A549 (cell line): ENCODE results near the gene CCDC146. TPM values are rescaled to one million over a fixed set of nuclear protein-coding genes. Genes with fewer than 3 reads are reported as not detected.

Experiments
- ATAC-seq, 2 experiments: fragments of 200-7000 bp in 1 of 2; fragments of >200 bp in 1 of 2; cut with Nextera tagmentation in 1 of 2; cut with Tn5 transposase in 1 of 2; 3 replicates each; pipeline versions ENCODE4 v1.8.0 to v1.9.1; 2018 to 2020; ENCODE audit warnings: mild to moderate bottlenecking in 1 of 2, moderate library complexity in 1 of 2
- CTCF ChIA-PET: fragments of 300-600 bp; sonication (Branson Sonifier 250); formaldehyde crosslinking; extraction: SDS; loops from one replicate; lab custom pipeline; 2021; ENCODE audit warnings: antibody characterized with exemption, inconsistent platforms; lab: Yijun Ruan, JAX
- POLR2A ChIA-PET: fragments of 350-600 bp; formaldehyde crosslinking; extraction: SDS; loops from one replicate; lab custom pipeline; 2021; ENCODE audit warnings: antibody characterized with exemption, inconsistent platforms; lab: Yijun Ruan, JAX
- DNase-seq, 2 experiments: peaks; one replicate each; pipeline versions ENCODE4 v3.0.0 to v3.0.0-alpha.2; 2011 to 2016; ENCODE audit warnings: low read depth in 1 of 2, low spot score in 1 of 2
- FAIRE-seq: peaks from 2 replicates; lab custom pipeline; 2011; peaks lifted over from hg19 to GRCh38; lab: Jason Lieb, UNC
- H3K27ac ChIP-seq, 2 experiments: fragments of >200 bp; sonication (Bioruptor Twin); formaldehyde crosslinking; 3 replicates each; pipeline ENCODE4 v1.5.1; 2016 to 2017
- H3K4me1 ChIP-seq: fragments of >200 bp; sonication (Bioruptor Twin); formaldehyde crosslinking; 3 replicates; pipeline ENCODE4 v1.6.1; 2016
- H3K4me2 ChIP-seq: fragments of >200 bp; sonication (Bioruptor Twin); formaldehyde crosslinking; 3 replicates; pipeline ENCODE4 v1.6.1; 2016
- H3K4me3 ChIP-seq: fragments of >200 bp; sonication (Bioruptor Twin); formaldehyde crosslinking; 3 replicates; pipeline ENCODE4 v1.5.1; 2016
- H3K9me3 ChIP-seq: fragments of >200 bp; sonication (Bioruptor Twin); formaldehyde crosslinking; 3 replicates; pipeline ENCODE4 v1.6.1; 2016
- ATOH8 ChIP-seq: fragments of 250-450 bp; sonication (Bioruptor Pico); IDR thresholded peaks from 2 replicates; pipeline ENCODE4 v1.5.0; 2020; ENCODE audit warnings: low read depth, mild to moderate bottlenecking, moderate library complexity
- CBX2 ChIP-seq: fragments of 200-600 bp; sonication (generic); IDR thresholded peaks from 2 replicates; pipeline ENCODE4 v1.6.1; 2016; ENCODE audit warnings: low read depth, mild to moderate bottlenecking, borderline replicate concordance
- CBX8 ChIP-seq: fragments of 200-600 bp; sonication (generic); IDR thresholded peaks from 2 replicates; pipeline ENCODE4 v1.6.1; 2016
- ESRRA ChIP-seq: fragments of 150-350 bp; IDR thresholded peaks from 2 replicates; pipeline ENCODE4 v1.6.1; 2014; ENCODE audit warnings: mild to moderate bottlenecking, low read length, borderline replicate concordance
- FOSL2 ChIP-seq, 2 experiments: fragments of 450-650 bp in 1 of 2; fragments of >200 bp in 1 of 2; sonication (Bioruptor Twin) in 1 of 2; formaldehyde crosslinking; IDR thresholded peaks; 2 replicates each; pipeline versions ENCODE4 v1.5.0 to v1.6.1; 2016 to 2020; ENCODE audit warnings: mild to moderate bottlenecking in 1 of 2, moderate library complexity in 1 of 2
- HDAC2 ChIP-seq: fragments of 200-600 bp; sonication (generic); IDR thresholded peaks from 2 replicates; pipeline ENCODE4 v1.6.1; 2016
- HMGXB4 ChIP-seq: fragments of 250-450 bp; sonication (Bioruptor Pico); IDR thresholded peaks from 2 replicates; pipeline ENCODE4 v1.5.0; 2021; ENCODE audit warnings: mild to moderate bottlenecking, moderate library complexity, borderline replicate concordance
- JUN ChIP-seq, 2 experiments: fragments of >200 bp; sonication (Bioruptor Twin); formaldehyde crosslinking; IDR thresholded peaks; 2 replicates in 1 of 2; 3 replicates in 1 of 2; pipeline ENCODE4 v1.6.1; 2016 to 2017
- JUNB ChIP-seq: fragments of >200 bp; sonication (Bioruptor Twin); formaldehyde crosslinking; IDR thresholded peaks from 2 replicates; pipeline ENCODE4 v1.6.1; 2016
- KDM1A ChIP-seq: fragments of 200-600 bp; sonication (generic); IDR thresholded peaks from 2 replicates; pipeline ENCODE4 v1.6.1; 2016; ENCODE audit warnings: low read depth, mild to moderate bottlenecking
- KDM5A ChIP-seq: fragments of 200-600 bp; sonication (generic); IDR thresholded peaks from 2 replicates; pipeline ENCODE4 v1.6.1; 2016; ENCODE audit warnings: antibody characterized with exemption, mild to moderate bottlenecking
- MAX ChIP-seq: IDR thresholded peaks from 2 replicates; pipeline ENCODE4 v1.6.1; 2012
- MYC ChIP-seq: IDR thresholded peaks from 2 replicates; pipeline ENCODE4 v1.6.1; 2012; ENCODE audit warnings: mild to moderate bottlenecking, inconsistent platforms, low read length, improper control_type of control experiment, borderline replicate concordance
- NPAS2 ChIP-seq: fragments of 250-450 bp; sonication (Bioruptor Pico); IDR thresholded peaks from 2 replicates; pipeline ENCODE4 v1.8.0; 2022; ENCODE audit warnings: mild to moderate bottlenecking, moderate library complexity, borderline replicate concordance
- PBX3 ChIP-seq: IDR thresholded peaks from 2 replicates; pipeline ENCODE4 v1.6.1; 2012
- RNF2 ChIP-seq: fragments of 200-600 bp; sonication (generic); IDR thresholded peaks from 2 replicates; pipeline ENCODE4 v1.6.1; 2016; ENCODE audit warnings: low read depth, mild to moderate bottlenecking, antibody characterized with exemption, moderate library complexity, borderline replicate concordance
- TP53 ChIP-seq: fragments of 250-450 bp; sonication (Bioruptor Pico); IDR thresholded peaks from 2 replicates; pipeline ENCODE4 v1.5.0; 2021; ENCODE audit warnings: mild to moderate bottlenecking, moderate library complexity
- ZC3H11A ChIP-seq: fragments of 450-650 bp; IDR thresholded peaks from 2 replicates; pipeline ENCODE4 v1.6.1; 2014; ENCODE audit warnings: antibody characterized with exemption, mild to moderate bottlenecking
- ZSCAN20 ChIP-seq: fragments of 250-450 bp; sonication (Bioruptor Pico); IDR thresholded peaks from 2 replicates; pipeline ENCODE4 v1.8.0; 2022; ENCODE audit warnings: mild to moderate bottlenecking, moderate library complexity
- WGBS: methylation state at CpG from one replicate; pipeline ENCODE4 v1.1.6; 2017; ENCODE audit errors: missing lambda C conversion rate; 5-methylcytosine and 5-hydroxymethylcytosine counted together
- polyA plus RNA-seq, 4 experiments: library from polyadenylated mRNA; depleted of rRNA in 3 of 4; stranded (reverse); fragments of >200 nt; fragmentation: RNase III in 1 of 4; extraction: RNeasy Plus Mini Kit Qiagen cat#74134 plus additional on column Dnase treatment in 1 of 4; gene quantifications; 2 replicates in 3 of 4; 3 replicates in 1 of 4; pipeline ENCODE4 v1.2.3, GENCODE V29; 2011 to 2017

The CCDC146 gene
- polyA plus RNA-seq, 2 of the 4 experiments (the other 2 are of a cell fraction) = 1.4 to 3.4 TPM

- TF ChIP-seq ZC3H11A = no peak
- no peak for TF ChIP-seq JUNB
- no peak for TF ChIP-seq ESRRA
- no peak for TF ChIP-seq ZSCAN20
- TF ChIP-seq RNF2 = no peak
- no peak for TF ChIP-seq HMGXB4 (CRISPR knock-in tag)
- TF ChIP-seq MYC = no peak
- TF ChIP-seq, all 56 proteins: peak for 0
These were observed 135.6 kb downstream of the CCDC146 start (continued) for GRCh38 chr7:77258014-77258413.

GRCh38 chr7:77258593-77258992 lies 136.2 kb downstream of the CCDC146 start:
- no peak for DNase-seq
- no peak for FAIRE-seq
- POLR2A ChIA-PET = no interaction called here
- no peaks in the 10 kb centered on the region for H3K4me1 ChIP-seq
- H3K4me2 ChIP-seq = no peak overlapping the region
- no peak for TF ChIP-seq ATOH8 (CRISPR knock-in tag)
- TF ChIP-seq JUN (IDR thresholded peaks at IDR 0.05) = no peak
- no peak for TF ChIP-seq TP53
- TF ChIP-seq KDM5A = no peak
- TF ChIP-seq NPAS2 (CRISPR knock-in tag) = no peak
- no peak for TF ChIP-seq CBX2
- TF ChIP-seq MAX = no peak
- TF ChIP-seq FOSL2 (IDR thresholded peaks at IDR 0.05) = no peak
- no peak for TF ChIP-seq FOSL2 (CRISPR knock-in tag; IDR thresholded peaks at IDR 0.05)
- TF ChIP-seq JUNB = no peak
- CTCF ChIA-PET = interaction anchor here (1.5 to 3.4 kb wide), 2 partner anchors 11 to 73 kb away, joined by 3 to 14 read pairs; no protein-coding TSS in a partner anchor
- 82% methylated on average over 6 of the region's 6 CpGs for WGBS
- ATAC-seq = no peak
- H3K4me3 ChIP-seq = no peak overlapping the region
- no peaks in the 10 kb centered on the region for H3K9me3 ChIP-seq
- H3K27ac ChIP-seq = no peak overlapping the region

- ChIA-PET CTCF (interaction anchor here (1.1 to 1.3 kb wide), 2 partner anchors 9 to 15 kb away, joined by 3 read pairs; no protein-coding TSS in a partner anchor), POLR2A (no interaction called here)
- no peak overlapping the region for H3K4me2 ChIP-seq
- H3K27ac ChIP-seq = no peak overlapping the region
- DNase-seq = no peak
- no peak for ATAC-seq
- no peaks in the 10 kb centered on the region for H3K4me1 ChIP-seq
- H3K4me3 ChIP-seq = no peak overlapping the region
- no peak for TF ChIP-seq PBX3
- TF ChIP-seq CBX8 = no peak
- no peak for TF ChIP-seq MAX
- no peak for TF ChIP-seq KDM1A
- no peak for TF ChIP-seq RNF2
- TF ChIP-seq KDM5A = no peak
- TF ChIP-seq MYC = no peak
- no peak for TF ChIP-seq HDAC2
- no peak for TF ChIP-seq JUN (IDR thresholded peaks at IDR 0.05)
- 91% methylated on average over 4 of the region's 4 CpGs for WGBS
- no peaks in the 10 kb centered on the region for H3K9me3 ChIP-seq
- FAIRE-seq = no peak
These were observed 139.9 kb downstream of the CCDC146 start for GRCh38 chr7:77262316-77262715.
